Hypothalamus (tissue), 51 donors: Measurements from ENCODE around the gene ARMC12.
"Not testable (repeated sequence)": the region's sequence is repeated elsewhere in the genome, so short reads cannot be mapped to it uniquely, and the experiment has no call there.

ENCODE experiments used
- DNase-seq, 51 donors: peaks; one replicate each; lab custom pipeline; 2025; lab: John Stamatoyannopoulos, UW

Gene ARMC12

DNA sequence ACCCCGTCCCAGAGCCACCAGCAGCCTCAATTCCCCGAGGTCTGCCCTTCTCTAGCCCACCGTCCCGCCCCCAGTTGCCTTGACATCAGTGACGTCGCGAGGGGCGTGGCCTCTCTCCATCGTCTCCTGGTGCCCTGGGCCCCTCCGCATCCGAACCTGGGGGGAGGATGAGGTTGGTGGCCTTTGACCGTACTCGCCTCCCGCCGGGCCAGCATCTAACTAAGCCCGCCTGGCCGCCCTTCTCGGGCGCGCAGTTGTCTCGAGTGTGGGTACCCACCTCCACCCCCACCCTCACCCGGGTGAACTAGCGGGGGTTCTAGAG lies 5.5 kb upstream of the ARMC12 start:
- peak; percentile 58 to 96 (median 91) for DNase-seq

DNA sequence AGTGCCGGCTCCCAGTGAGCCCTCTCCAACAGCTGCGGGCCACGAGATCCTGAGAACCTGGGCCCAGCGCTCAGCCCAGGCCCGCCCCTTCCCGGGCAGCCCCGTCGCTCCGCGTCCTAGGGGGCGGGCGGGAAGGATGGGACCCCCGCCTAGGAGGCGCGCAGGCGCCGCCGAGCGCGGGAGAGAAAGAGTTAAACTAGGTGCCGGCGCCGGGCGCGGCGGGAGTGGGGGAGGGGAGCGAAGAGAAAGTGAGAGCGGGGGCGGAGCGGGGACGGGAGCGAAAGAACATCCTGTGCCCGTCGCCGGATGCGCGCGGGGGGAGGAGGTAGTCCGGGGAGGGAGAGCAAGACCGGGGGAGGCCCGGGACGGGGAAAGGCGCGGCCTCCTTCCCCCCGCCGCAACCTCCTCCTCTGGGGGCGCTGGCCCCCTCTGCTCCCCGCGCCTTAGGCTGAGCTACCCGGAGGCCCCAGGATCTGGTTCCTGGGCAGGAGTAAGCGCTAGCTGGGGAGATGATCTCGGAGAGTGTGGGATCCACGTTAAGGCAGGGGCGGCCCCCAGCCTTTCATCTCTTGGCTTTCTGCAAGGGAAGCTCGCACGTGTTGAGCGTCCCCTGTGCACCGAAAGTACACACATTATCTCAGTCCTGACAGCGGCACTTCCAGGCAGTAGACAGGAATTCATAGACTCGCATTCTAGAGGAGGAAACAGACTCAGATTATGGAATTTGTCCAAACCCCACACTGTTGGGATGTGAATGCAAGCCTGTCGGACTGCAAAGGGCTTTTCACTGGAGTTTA lies 4.9 kb upstream of the ARMC12 start:
- peak; percentile 61 to 95 (median 82) for DNase-seq

DNA sequence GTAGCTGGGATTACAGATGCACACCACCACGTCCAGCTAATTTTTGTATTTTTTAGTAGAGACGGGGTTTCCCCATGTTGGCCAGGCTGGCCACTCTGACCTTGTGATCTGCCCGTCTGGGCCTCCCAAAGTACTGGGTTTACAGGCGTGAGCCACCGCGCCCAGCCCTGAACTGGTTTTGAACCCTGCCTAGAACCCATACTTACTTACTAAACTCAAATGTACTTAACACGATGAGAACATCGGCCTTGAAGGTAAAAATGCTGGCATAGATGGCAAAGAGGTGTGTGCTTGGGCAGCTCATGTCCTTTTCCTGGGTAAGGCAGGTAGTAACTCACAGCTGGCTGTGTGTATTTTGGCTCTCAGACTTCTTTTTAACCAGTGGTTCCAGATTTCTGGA lies 3.2 kb upstream of the ARMC12 start:
- DNase-seq = no peak

DNA sequence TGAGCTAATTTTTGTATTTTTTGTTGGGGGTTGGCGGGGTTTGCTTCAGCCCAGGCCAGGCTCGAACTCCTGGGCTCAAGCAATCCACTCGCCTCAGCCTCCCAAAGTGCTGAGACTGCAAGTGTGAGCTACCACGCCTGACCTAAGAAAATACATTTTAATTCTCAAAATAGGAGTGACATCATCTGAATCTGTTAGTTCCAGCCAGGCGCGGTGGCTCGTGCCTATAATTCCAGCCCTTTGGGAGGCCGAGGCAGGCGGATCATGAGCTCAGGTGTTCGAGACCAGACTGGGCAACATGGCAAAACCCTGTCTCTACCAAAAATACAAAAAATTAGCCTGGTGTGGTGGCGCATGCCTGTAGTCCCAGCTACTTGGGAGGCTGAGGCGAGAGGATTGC lies 2.5 kb upstream of the ARMC12 start:
- not testable (repeated sequence) for DNase-seq

DNA sequence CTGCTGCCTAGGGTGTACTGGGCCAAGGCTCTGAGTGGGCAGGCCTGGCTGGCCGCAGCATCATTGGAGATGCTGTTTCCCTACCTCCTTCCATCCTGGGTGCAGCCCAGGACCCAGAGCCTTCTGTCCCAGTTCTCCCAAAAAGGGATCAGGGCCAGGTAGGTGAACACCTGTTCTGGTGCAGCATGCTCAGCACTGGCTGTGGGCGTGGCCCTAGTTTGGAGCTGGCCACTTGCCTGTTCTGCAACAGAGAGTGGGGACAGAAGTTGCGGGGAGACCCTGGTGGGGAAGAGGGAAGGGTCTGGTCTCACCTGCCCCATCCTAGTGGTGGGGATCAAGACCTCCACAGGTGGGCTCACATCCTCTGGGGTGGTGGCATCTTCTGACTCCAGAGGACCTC lies 1.4 kb upstream of the ARMC12 start:
- DNase-seq = no peak

DNA sequence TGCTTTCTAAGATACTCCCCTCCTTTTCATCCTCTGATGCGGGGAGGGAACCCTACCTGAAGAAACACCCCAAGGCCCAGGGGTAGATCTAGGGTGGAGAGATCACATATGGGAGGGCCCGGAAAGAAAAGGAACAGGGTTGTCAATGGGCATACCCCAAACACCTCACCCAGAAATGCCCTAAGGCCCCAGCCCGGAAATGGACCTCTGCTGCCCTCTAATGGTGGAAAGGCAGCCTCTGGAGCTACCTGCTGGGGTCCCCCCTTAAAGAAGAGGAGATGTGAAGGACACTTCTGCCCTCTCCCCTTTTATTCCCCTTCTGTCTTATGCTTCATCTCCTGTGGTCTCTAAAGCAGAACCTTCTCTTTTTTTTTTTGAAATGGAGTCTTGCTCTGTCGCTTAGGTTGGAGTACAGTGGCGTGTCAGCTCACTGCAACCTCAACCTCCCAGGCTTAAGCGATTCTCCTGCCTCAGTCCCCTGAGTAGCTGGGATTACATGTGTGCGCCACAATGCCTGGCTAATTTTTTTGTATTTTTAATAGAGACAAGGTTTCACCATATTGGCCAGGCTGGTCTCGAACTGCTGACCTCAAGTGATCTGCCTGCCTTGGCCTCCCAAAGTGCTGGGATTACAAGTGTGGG lies 458 bp upstream of the ARMC12 start:
- peak in 46 of 51 donors; percentile 9 to 84 (median 52) for DNase-seq

DNA sequence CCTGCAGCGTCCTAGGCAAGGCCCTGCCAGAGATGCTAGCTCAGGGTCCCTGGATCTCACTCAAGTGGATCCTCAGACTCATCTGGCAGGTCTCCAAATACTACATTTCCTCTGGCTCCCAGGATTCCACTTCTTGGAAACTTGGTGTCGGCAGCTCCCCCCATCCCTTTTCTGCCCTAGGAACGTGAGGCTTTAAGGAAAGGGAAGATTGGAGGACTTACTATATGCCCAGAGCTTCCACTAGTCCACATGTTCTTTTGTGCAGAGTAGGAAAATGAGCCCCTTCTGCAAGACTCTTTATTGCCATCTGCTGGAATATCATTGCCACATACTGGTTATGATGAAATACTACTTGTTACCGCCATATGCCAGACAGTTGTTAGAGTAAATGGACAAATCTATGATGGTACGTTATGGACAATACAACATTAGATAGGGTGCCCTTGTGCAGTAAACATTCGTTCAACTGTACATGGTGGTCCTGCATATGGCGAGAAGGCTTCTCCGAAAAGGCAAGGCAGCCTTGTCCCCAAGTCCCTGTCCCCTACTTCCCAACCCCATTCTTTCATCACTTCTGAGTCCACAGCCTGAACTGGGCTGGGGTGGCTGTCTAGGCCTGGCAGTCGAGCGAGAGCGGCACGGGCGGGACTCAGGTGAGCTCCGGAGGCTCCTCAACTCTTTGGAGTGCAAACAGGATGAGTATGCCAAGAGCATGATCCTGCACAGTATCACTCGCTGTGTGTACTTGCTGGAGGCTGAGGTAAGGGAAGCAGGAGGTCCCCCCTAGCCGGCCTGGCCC lies 780 bp downstream of the ARMC12 start:
- DNase-seq = peak in 8 of 51 donors; percentile 5 to 75 (median 15)

DNA sequence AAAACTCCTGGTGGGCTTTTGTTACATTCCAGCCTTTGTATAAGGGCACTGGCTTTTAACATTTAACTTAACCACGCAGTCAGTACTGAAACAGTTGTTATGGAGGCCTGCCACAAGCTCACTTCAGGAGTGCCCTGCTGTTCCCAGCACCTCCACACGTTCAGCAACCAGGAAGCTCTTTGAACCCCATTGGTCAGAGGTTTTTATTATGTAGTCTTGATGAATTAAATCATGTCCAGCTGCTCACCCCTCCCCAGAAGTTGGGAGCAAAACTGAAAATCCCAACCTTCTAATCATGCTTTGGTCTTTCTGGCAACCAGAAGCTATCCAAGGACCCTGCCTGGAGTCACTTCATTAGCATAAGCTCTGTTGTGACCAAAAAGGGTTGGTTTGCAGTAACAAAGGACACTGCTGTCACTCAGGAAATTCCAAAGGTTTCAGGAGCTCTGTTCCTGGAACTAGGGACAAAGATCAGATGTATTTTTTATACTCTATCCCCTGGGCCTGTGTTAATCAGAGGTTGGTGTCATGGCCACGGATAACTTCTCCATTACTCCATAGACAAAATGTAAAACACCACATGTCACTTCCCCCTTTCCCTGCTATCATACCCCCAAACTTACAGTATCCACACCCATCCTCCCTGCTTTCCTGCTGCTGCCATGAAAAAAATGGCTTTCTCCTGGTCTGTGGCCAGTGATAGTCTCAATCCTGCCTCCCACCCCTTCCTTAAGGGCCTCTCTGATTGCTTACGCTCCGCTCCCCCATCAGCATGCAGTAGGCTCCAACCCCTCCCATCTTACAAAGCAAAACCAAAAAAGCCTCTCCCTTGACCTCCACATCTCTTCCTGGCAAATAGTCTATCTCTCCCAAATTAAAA lies 3.1 kb downstream of the ARMC12 start:
- DNase-seq = no peak

DNA sequence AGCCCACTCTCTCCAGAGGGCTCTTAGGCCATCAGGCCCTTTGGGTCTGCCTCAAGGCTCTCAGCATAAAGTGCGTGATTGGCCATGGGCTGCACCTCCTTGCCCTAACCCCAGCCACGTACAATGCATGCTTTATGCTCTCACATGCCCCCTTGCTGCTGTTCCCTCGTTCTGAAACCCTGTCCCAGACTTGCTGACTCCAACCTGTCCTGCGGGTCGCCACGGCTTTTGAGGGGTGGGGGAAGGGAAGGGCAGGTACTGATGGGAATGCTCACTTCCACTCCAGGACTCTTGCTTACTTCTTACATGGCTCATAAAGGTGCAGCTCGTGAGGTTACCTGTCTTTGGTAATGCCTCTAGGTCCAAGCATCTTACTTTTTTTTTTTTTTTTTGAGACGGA lies 6.0 kb downstream of the ARMC12 start:
- DNase-seq = no peak

DNA sequence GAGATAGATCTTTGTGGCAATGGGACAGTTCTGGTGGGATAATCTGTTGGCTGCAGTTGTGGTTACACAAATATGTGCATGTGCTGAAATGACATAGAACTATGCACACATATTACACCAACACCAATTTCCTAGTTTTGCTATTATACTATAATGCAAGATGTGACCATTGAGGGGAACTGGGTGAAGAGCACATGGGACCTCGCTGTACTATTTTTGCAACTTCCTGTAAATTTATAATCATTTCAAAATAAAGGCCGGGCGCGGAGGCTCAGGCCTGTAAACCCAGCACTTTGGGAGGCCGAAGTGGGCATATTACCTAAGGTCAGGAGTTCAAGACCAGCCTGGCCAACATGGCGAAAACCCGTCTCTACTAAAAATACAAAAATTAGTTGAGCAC lies 8.7 kb downstream of the ARMC12 start:
- DNase-seq = no peak

DNA sequence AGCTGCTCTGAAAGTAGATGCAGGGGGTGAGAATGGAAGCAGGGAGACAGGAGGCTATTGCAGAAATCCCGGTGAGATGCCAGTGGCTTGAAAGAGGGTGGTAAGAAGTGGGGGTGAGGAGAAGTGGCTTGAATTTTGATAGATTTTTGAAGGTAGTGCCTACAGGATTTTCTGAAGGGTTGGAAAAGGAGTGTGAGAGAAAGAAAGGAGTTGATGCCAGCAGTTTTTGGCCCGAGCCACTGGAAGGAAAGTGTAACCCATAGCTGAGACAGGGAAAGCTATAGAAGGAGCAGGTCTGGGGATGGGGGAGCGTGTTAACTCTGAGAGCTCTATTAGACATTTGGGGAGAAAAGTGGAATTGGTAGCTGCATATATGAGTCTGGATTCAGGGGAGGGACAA lies 9.7 kb downstream of the ARMC12 start:
- DNase-seq = no peak

DNA sequence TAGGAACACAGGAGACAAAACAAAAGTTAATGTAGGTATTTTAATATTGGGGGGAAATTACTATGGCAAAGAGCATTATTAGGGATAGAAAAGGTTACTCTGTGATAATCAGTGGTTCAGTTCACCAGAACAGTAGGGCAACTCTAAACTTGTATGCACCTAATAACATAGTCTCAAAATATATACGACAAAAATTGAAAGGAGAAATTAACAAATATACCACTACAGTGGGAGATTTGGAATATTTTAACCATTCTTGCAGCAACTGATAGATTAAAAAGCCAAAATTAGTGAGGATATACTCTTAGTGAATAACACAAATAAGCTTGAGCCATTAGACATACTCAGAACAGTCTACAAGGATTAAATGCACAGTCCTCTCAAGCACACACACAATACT lies 11.0 kb downstream of the ARMC12 start:
- no peak for DNase-seq

DNA sequence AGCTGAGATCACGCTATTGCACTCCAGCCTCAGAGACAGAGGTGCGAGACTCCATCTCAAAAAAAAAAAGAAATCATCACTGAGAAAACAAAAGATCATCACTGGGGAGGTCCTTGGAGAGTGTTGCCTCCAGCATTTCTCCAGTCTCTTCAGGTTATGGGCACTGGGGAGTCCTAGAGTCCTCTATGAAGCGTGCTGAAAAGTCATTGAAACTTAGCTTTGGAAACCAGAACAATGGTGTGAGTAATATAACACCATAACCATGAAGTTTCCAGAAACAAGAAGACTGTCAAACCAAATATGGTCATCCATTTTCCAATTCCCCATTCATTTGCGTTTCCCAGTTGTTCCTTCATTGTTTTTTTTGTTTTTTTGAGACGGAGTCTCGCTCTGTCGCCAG lies 13.7 kb downstream of the ARMC12 start:
- no peak for DNase-seq

DNA sequence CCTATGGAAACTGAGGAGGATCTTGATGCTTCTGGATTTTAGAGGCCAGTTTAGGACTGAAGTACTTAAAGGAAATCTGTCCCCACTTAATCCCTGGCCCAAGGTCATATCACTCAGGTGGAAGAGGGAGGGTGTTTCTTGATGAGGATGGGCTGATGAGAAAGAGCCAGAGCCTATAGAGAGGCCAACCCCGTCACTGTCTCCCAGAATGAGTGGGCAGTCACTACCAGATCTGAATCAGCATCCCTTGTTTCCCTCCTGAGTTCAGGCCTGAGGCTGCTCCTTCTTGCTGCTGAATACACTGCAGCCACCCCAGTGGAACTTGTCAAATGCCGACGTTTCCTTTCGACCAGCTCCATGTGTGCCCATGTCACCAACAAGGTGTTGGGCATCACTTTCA lies 14.8 kb downstream of the ARMC12 start:
- no peak for DNase-seq

DNA sequence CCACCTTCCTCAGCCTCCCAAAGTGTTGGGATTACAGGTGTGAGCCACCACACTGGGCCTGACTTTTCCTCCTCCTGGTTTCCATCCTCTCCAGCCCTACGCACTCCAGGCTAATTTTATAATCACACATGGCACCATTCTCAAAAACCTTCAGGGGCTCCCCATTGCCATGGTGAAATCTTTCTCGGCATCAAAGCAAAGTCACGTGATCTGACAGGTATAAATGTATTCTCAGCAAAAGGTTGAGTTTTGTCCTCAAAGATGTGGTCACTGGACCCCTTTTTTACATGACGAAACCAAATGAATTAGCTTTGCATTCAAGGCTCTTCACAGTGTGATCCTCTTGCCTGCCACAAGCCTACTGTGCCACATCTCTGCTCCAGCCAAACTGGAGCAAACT lies 15.5 kb downstream of the ARMC12 start:
- no peak for DNase-seq

DNA sequence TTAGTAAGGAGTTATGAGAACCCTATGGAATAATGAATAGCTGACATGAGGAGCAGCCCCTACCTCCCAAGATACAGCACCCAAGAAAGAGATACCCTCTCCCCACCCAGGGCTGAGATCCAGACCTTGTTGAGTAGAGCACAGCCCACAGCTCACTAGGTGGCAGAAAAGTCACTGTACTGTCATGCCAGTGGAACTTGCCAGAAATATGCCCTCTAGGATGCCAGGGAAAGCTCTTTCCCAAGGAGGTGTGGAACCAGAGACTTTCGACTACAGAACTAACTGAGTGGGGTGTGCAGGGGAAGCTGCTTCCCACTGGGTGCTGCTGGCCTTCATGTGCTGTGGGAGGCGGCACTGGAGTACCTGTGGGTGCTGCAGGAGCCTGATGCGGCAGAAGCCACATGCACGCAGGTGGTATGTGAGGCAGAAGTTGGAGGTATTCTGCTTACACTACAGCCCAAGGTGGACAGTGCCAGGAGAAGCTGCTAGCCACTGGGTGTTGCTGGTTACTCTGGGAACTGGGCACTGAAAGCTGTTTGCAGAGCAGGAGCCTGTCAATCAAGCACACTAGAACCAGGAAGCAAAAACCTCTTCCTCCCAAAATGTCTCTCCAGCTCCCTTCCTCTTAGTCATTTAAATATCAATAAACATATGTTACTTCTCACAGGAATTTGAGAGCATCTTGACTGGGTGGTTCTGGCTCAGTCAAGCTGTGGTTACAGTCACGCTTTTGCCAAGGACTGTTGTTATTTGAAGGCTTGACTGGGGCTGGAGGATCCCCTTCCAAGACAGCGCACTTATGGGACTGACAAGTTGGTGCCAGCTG lies 17.8 kb downstream of the ARMC12 start:
- DNase-seq = no peak

DNA sequence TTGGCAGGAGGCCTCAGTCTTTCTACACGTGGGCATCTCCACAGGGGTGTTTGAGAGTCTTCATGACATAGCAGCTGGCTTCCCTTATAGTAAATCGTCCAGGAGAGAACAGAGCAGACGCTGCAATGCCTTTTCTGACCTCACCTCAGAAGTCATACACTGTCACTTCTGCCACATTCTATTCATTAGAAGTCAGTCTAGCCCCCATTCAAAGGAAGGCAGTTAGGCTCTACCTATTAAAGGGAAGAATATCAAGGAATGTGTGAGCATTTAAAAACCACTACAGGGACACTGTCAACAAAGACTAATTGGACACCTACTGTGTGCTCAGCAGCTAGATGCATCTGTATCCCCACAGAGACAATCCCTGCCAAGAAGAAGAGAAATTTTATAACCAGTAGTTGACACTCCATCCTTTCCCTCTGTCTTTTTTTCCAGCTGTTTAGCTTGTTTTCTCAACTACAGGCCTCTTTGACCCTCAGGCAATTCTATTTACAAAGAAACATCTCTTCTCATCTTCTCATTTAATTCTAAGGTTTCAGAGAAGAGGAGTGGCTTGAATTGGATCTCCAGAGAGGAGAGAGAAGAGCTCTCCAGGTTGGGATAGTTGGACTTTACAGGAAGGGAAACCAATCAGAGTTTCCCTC lies 18.6 kb downstream of the ARMC12 start:
- DNase-seq = no peak

DNA sequence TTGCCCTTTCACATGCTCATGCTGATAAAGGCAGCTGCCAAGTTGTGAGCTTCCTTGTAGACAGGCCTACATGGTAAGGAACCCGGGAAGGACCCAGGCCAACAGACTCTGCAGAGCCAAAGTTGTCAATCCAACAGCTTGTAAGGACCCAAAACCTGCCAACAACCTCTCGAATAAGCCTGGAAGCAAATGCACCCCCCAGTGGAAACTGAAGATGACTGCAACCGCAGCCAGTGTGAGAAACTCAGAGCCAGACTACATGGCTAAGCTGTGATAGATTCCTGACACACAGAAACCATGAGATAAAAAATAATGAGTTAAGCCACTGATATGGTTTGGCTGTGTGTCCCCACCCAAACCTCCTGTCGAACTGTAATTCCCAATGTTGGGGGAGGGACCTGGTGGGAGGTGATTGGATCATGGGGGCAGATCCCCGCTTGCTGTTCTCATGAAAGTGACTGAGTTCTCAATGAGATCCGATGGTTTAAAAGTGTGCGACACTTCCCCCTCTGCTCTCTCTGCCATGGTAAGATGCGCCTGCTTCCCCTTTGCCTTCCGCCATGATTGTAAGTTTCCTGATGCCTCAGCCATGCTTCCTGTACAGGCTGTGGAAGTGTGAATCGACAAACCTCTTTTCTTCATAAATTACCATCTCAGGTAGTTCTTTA lies 20.8 kb downstream of the ARMC12 start:
- DNase-seq = peak in 1 of 51 donors; percentile 4

DNA sequence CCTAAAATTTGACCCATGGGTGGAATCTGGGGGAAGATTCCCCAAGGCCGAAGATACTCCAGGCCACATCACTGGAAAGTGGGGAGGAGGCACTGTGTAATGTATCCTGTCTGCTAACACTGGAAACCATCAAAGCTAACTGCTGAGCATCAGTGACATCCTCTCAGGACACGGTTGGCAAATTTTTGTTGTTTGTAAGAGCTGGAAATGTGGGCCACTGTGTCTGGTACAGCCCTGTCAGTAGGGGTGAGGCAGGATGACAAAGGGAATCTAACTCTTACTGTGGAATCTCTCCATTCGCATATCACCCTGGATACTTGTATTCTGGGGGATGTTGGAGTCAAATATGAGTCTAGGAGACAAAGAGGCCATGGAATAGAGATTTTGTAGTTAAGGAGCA lies 22.6 kb downstream of the ARMC12 start:
- no peak for DNase-seq
